Heart left ventricle (tissue), 13 donors: ENCODE results near the gene KCNG2.

Experiments
- POLR2A ChIP-seq, 2 donors: fragments of 450-650 bp; IDR thresholded peaks; one replicate each; pipeline ENCODE4 v1.6.1; 2017; ENCODE audit warnings: antibody characterized with exemption in 2 of 2, mild to moderate bottlenecking in 2 of 2, moderate library complexity in 2 of 2
- TF ChIP-seq, protein P1 (sequence below), 12 donors: fragments of 200-600 bp; sonication (generic) in 4 of 12; IDR thresholded peaks; one replicate each; pipeline versions ENCODE4 v1.5.0 to v1.8.0; 2018 to 2022; ENCODE audit warnings: antibody characterized with exemption in 12 of 12, mild to moderate bottlenecking in 5 of 12
- donor health status: ischemic (EF 13 %, LVEDD 7.1; RV severe dilation, severe dysfunction).
- donor health status: DM: no; HTN: yes; CAD: no.
- donor health status: DM: no; HTN: no; CAD: no.
- donor health status: ischemic (EF 25% LVEDD 6.9; RV normal size, moderate dysfunction).
- donor health status: ischemic (EF 25% LVEDD 5.7; RV mildly dilated, moderate dysfunction).
- donor health status: ischemic (EF 35%, LVEDD 5.7; RV mildly dilated, moderate dysfunction).
- donor health status: nonischemic (EF 11% LVEDD 7.7; RV severe dilation, severe dysfunction).
- donor health status: DM: yes; HTN: yes; CAD: no.
- donor health status: PGD.
- donor health status: ischemic (EF 29% LVEDD 5.4; RV normal size, mild dysfunction).
- donor health status: nonischemic (EF 23%, LVEDD 6.1; RV moderate dilation, normal function).

DNA sequence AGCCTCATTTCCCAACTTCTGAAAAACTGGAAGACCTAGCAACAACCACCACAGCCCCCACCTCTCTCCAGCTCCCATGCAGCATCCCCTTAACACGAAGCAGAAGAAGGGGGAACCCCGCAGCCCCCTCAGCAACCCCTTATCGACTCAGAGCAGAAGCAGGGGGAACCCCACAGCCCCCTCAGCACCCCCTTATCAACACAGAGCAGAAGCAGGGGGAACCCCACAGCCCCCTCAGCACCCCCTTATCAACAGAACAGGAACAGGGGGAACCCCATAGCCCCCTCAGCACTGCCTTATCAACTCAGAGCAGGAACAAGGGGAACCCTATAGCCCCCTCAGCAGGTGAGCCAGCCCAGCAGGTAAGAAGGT lies 147.0 kb downstream of the KCNG2 start:
- TF ChIP-seq, protein P1, sequence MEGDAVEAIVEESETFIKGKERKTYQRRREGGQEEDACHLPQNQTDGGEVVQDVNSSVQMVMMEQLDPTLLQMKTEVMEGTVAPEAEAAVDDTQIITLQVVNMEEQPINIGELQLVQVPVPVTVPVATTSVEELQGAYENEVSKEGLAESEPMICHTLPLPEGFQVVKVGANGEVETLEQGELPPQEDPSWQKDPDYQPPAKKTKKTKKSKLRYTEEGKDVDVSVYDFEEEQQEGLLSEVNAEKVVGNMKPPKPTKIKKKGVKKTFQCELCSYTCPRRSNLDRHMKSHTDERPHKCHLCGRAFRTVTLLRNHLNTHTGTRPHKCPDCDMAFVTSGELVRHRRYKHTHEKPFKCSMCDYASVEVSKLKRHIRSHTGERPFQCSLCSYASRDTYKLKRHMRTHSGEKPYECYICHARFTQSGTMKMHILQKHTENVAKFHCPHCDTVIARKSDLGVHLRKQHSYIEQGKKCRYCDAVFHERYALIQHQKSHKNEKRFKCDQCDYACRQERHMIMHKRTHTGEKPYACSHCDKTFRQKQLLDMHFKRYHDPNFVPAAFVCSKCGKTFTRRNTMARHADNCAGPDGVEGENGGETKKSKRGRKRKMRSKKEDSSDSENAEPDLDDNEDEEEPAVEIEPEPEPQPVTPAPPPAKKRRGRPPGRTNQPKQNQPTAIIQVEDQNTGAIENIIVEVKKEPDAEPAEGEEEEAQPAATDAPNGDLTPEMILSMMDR (IDR thresholded peaks at IDR 0.05) = no peak
- TF ChIP-seq POLR2A (IDR thresholded peaks at IDR 0.05) = no peak
